Astrocyte (in vitro differentiated cells and primary cell): ENCODE data around the gene MAGEA2.

Source experiments
- EZH2 ChIP-seq: IDR thresholded peaks from 2 replicates; pipeline ENCODE4 v1.6.1; 2012; ENCODE audit warnings: mild to moderate bottlenecking, low read length, inconsistent platforms; ENCODE audit not compliant: insufficient read depth
- TF ChIP-seq, protein P1 (sequence below): IDR thresholded peaks from 2 replicates; pipeline ENCODE4 v1.5.1; 2011; ENCODE audit warnings: low read depth, mild to moderate bottlenecking, inconsistent platforms, low read length, moderate library complexity; ENCODE audit not compliant: insufficient read depth

DNA sequence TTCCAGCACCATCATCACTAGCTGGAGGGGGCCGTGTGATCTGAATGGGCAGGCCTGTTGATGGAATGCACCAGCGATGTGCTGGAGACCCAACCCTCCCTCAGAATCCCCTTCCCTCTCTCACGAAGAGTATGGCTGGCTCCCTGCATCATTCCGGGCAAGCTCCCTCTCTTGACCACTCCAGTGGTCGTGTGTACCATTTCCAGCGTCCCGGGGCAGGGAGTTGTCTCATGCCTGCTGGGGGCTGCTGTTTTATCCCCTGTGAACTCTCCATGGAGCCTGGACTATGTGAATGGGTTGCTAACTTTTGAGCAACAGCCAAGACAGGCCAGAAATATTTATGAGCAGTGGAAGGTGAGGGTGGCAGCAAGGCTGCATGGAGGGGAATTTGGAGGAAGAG lies 28.2 kb downstream of the MAGEA2 start:
- TF ChIP-seq, protein P1, sequence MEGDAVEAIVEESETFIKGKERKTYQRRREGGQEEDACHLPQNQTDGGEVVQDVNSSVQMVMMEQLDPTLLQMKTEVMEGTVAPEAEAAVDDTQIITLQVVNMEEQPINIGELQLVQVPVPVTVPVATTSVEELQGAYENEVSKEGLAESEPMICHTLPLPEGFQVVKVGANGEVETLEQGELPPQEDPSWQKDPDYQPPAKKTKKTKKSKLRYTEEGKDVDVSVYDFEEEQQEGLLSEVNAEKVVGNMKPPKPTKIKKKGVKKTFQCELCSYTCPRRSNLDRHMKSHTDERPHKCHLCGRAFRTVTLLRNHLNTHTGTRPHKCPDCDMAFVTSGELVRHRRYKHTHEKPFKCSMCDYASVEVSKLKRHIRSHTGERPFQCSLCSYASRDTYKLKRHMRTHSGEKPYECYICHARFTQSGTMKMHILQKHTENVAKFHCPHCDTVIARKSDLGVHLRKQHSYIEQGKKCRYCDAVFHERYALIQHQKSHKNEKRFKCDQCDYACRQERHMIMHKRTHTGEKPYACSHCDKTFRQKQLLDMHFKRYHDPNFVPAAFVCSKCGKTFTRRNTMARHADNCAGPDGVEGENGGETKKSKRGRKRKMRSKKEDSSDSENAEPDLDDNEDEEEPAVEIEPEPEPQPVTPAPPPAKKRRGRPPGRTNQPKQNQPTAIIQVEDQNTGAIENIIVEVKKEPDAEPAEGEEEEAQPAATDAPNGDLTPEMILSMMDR, result no peak
- TF ChIP-seq EZH2, result no peak
